Tibial nerve (tissue), 4 donors: ENCODE results near the gene SBK1.

Experiments
- EP300 ChIP-seq, 2 donors: sonication (generic); formaldehyde crosslinking; IDR thresholded peaks; one replicate each; pipeline ENCODE4 v1.6.1; 2017; ENCODE audit warnings: antibody characterized with exemption in 2 of 2, mild to moderate bottlenecking in 1 of 2
- POLR2A ChIP-seq, 2 donors: fragments of 450-650 bp; IDR thresholded peaks; one replicate each; pipeline ENCODE4 v1.6.1; 2017; ENCODE audit warnings: antibody characterized with exemption in 2 of 2, mild to moderate bottlenecking in 2 of 2, moderate library complexity in 2 of 2
- TF ChIP-seq, protein P1 (sequence below), 5 experiments: fragments of 200-600 bp in 3 of 5; fragments of 450-650 bp in 2 of 5; sonication (generic) in 3 of 5; IDR thresholded peaks; one replicate each; pipeline ENCODE4 v1.5.1; 2016 to 2019; ENCODE audit warnings: antibody characterized with exemption in 5 of 5, mild to moderate bottlenecking in 3 of 5, moderate library complexity in 2 of 5

DNA sequence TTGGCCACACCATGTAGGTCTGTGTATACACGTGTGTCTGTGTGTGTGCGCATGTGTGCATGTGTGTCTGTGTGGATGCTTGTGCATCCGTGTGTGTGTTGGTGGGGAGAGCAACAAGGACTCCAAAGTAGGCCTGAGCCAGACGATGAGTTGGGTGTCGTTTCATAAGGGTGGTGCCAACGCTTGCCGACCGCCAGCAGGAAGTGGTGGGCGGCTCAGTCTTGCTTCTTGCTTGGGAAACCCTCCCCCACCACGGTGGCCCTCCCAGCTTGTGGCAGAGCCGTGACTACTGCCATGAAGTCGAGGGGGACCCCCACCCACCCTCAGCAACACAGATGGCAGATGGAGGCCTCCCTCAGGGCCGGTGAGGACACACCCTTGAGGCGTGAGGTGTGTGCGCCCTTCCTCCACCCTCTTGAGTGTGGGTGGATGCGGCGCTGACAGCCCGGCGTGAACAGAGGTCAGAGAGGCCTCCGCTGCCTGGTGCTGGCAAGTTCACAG is 17.5 kb downstream of the SBK1 start:
- TF ChIP-seq, protein P1, sequence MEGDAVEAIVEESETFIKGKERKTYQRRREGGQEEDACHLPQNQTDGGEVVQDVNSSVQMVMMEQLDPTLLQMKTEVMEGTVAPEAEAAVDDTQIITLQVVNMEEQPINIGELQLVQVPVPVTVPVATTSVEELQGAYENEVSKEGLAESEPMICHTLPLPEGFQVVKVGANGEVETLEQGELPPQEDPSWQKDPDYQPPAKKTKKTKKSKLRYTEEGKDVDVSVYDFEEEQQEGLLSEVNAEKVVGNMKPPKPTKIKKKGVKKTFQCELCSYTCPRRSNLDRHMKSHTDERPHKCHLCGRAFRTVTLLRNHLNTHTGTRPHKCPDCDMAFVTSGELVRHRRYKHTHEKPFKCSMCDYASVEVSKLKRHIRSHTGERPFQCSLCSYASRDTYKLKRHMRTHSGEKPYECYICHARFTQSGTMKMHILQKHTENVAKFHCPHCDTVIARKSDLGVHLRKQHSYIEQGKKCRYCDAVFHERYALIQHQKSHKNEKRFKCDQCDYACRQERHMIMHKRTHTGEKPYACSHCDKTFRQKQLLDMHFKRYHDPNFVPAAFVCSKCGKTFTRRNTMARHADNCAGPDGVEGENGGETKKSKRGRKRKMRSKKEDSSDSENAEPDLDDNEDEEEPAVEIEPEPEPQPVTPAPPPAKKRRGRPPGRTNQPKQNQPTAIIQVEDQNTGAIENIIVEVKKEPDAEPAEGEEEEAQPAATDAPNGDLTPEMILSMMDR (IDR thresholded peaks at IDR 0.05), result no peak
- TF ChIP-seq EP300 (IDR thresholded peaks at IDR 0.05) (no peak), POLR2A (IDR thresholded peaks at IDR 0.05) (no peak)
